HepG2 (cell line): Measurements from ENCODE around the gene GRIN3A. TPM values are rescaled to one million over a fixed set of nuclear protein-coding genes. Genes with fewer than 3 reads are reported as not detected.
A peak's percentile ranks its signal among the peaks of the same experiment; 100 is the strongest.

Experiments
- ATAC-seq: fragments of 200-7000 bp; cut with Tn5 transposase; 3 replicates; pipeline ENCODE4 v1.9.1; 2020; ENCODE audit warnings: mild to moderate bottlenecking, moderate library complexity
- BruUV-seq: library from RNA; stranded (reverse); fragments of 400-500 nt; replicated peaks from 2 replicates; lab custom pipeline; 2021; lab: Mats Ljungman, UMichigan
- CTCF ChIA-PET: fragments of 300-600 bp; formaldehyde crosslinking; extraction: SDS; loops from one replicate; lab custom pipeline; 2021; ENCODE audit warnings: low total read pairs, inconsistent platforms, low intra/inter-chr PET ratio; lab: Yijun Ruan, JAX
- POLR2A ChIA-PET: fragments of 350-600 bp; sonication (Branson Sonifier 250); formaldehyde crosslinking; loops from one replicate; lab custom pipeline; 2020; ENCODE audit warnings: antibody characterized with exemption, inconsistent platforms; lab: Yijun Ruan, JAX
- DNase-seq: peaks from one replicate; pipeline ENCODE4 v3.0.0-alpha.2; 2015; ENCODE audit warnings: low spot score
- FAIRE-seq: peaks from 3 replicates; lab custom pipeline; 2011; peaks lifted over from hg19 to GRCh38; lab: Jason Lieb, UNC
- H2AFZ ChIP-seq: one replicate; pipeline ENCODE4 v1.6.1; 2011; ENCODE audit warnings: low read length, inconsistent platforms
- H3K27ac ChIP-seq: fragments of 300-600 bp; 3 replicates; pipeline ENCODE4 v1.8.0; 2011; ENCODE audit warnings: mixed run types, mild to moderate bottlenecking, mixed read lengths, low read length, inconsistent platforms; ENCODE audit not compliant: insufficient read depth; ENCODE audit errors: extremely low read length
- H3K27me3 ChIP-seq, 2 experiments: fragments of 200-600 bp in 1 of 2; 2 replicates in 1 of 2; 3 replicates in 1 of 2; pipeline versions ENCODE4 v1.6.0 to v1.8.0; 2011; ENCODE audit warnings: low read length in 2 of 2, mild to moderate bottlenecking in 2 of 2, moderate library complexity in 2 of 2, inconsistent platforms in 1 of 2; ENCODE audit not compliant: insufficient read depth in 2 of 2, control insufficient read depth in 1 of 2
- H3K36me3 ChIP-seq, 2 experiments: fragments of 200-600 bp in 1 of 2; replicated peaks in 1 of 2; 2 replicates in 1 of 2; 3 replicates in 1 of 2; pipeline versions ENCODE4 v1.5.1 to v1.8.0; 2011; ENCODE audit warnings: low read length in 2 of 2, inconsistent platforms in 1 of 2; ENCODE audit not compliant: insufficient read depth in 2 of 2, control insufficient read depth in 1 of 2
- H3K4me1 ChIP-seq: 2 replicates; pipeline ENCODE4 v1.5.1; 2012; ENCODE audit warnings: low read length, inconsistent platforms; ENCODE audit not compliant: insufficient read depth
- H3K4me2 ChIP-seq: 2 replicates; pipeline ENCODE4 v1.6.0; 2011; ENCODE audit warnings: low read depth, low read length, inconsistent platforms
- H3K4me3 ChIP-seq, 3 experiments: fragments of 200-600 bp in 1 of 3; sonication (generic), shearing (Covaris generic) in 1 of 3; replicated peaks in 1 of 3; 2 replicates each; pipeline ENCODE4 v1.5.1; 2011 to 2016; ENCODE audit warnings: low read length in 3 of 3, inconsistent platforms in 2 of 3, low read depth in 2 of 3, mild to moderate bottlenecking in 2 of 3, control low read depth in 1 of 3, mixed read lengths in 1 of 3; ENCODE audit not compliant: insufficient read depth in 1 of 3
- H3K79me2 ChIP-seq: one replicate; pipeline ENCODE4 v1.6.1; 2011; ENCODE audit warnings: low read length, inconsistent platforms; ENCODE audit not compliant: insufficient read depth
- H3K9ac ChIP-seq: 2 replicates; pipeline ENCODE4 v1.6.0; 2011; ENCODE audit warnings: mild to moderate bottlenecking, low read depth, low read length, inconsistent platforms; ENCODE audit not compliant: insufficient read depth
- H3K9me3 ChIP-seq: 2 replicates; pipeline ENCODE4 v1.5.1; 2012; ENCODE audit warnings: mild to moderate bottlenecking, low read length
- H4K20me1 ChIP-seq: 2 replicates; pipeline ENCODE4 v1.6.0; 2011; ENCODE audit warnings: inconsistent platforms, mild to moderate bottlenecking, low read length, moderate library complexity; ENCODE audit not compliant: insufficient read depth
- ARNT ChIP-seq: fragments of 450-650 bp; IDR thresholded peaks from 2 replicates; pipeline ENCODE4 v1.6.1; 2017
- HNF4A ChIP-seq: sonication (generic); formaldehyde crosslinking; IDR thresholded peaks from 2 replicates; pipeline ENCODE4 v1.4.0; 2020; ENCODE audit warnings: missing genetic modification reagents
- HOXD1 ChIP-seq: sonication (generic); formaldehyde crosslinking; IDR thresholded peaks from 2 replicates; pipeline ENCODE4 v1.5.0; 2020; ENCODE audit warnings: missing genetic modification reagents
- JUN ChIP-seq: sonication (generic); formaldehyde crosslinking; IDR thresholded peaks from 2 replicates; pipeline ENCODE4 v1.4.0; 2020; ENCODE audit warnings: mild to moderate bottlenecking, missing genetic modification reagents
- MED8 ChIP-seq: sonication (generic); formaldehyde crosslinking; IDR thresholded peaks from 2 replicates; pipeline ENCODE4 v1.8.1; 2023; ENCODE audit warnings: mild to moderate bottlenecking, missing genetic modification reagents; ENCODE audit not compliant: insufficient replicate concordance
- NBN ChIP-seq: fragments of 450-650 bp; conservative IDR thresholded peaks from 2 replicates; pipeline ENCODE4 v1.6.1; 2017
- SRSF9 ChIP-seq: fragments of 200-400 bp; formaldehyde crosslinking; IDR thresholded peaks from 2 replicates; pipeline ENCODE4 v1.6.1; 2018; ENCODE audit warnings: borderline replicate concordance, mild to moderate bottlenecking, low read depth, low read length; ENCODE audit not compliant: insufficient read depth, poor library complexity, severe bottlenecking
- ZNF234 ChIP-seq: sonication (generic); formaldehyde crosslinking; conservative IDR thresholded peaks from 2 replicates; pipeline ENCODE4 v1.5.1; 2020; ENCODE audit warnings: mild to moderate bottlenecking, missing genetic modification reagents
- ZNF644 ChIP-seq: IDR thresholded peaks from 2 replicates; pipeline ENCODE4 v1.6.1; 2016; ENCODE audit warnings: low read depth
- ZNF776 ChIP-seq: sonication (generic); formaldehyde crosslinking; IDR thresholded peaks from 2 replicates; pipeline ENCODE4 v1.4.0; 2020; ENCODE audit warnings: mild to moderate bottlenecking, missing genetic modification reagents
- WGBS: methylation state at CpG from one replicate; pipeline ENCODE4 v1.1.6; 2017; ENCODE audit warnings: low lambda C conversion rate; 5-methylcytosine and 5-hydroxymethylcytosine counted together
- in situ Hi-C: cut with HindIII; loops from 2 replicates; pipeline ENCODE4 v1.10.0; 2017; ENCODE audit warnings: low pct_unique_long_range_greater_than_20kb; ENCODE audit not compliant: extremely low pct_ligation_motif_present
- intact Hi-C: fragments of 100-400 bp; cut with micrococcal nuclease; formaldehyde crosslinking; loops from one replicate; pipeline ENCODE4 v1.10.0; 2022; ENCODE audit not compliant: unreplicated experiment
- polyA plus RNA-seq, 8 experiments: library from polyadenylated mRNA; depleted of rRNA in 3 of 8; stranded (reverse) in 7 of 8; unstranded in 1 of 8; fragments of >200 nt; fragmentation: Illumina TruSeq in 4 of 8; extraction: Trizol in 4 of 8; gene quantifications; 2 replicates each; pipeline versions ENCODE4 v1.2.1 to v1.2.3, GENCODE V29; 2011 to 2016; ENCODE audit warnings: low read depth in 4 of 8, missing spikeins in 1 of 8, mixed read lengths in 1 of 8; ENCODE audit not compliant: insufficient read depth in 1 of 8
- total RNA-seq, 5 experiments: library from RNA; depleted of rRNA; stranded (reverse); fragments of >200 nt; fragmentation: Illumina TruSeq; extraction: Trizol; gene quantifications; 2 replicates each; pipeline ENCODE4 v1.2.3, GENCODE V29; 2016; ENCODE audit warnings: low read depth in 1 of 5
- TF ChIP-seq, protein P1 (sequence below): sonication (generic); formaldehyde crosslinking; IDR thresholded peaks from 2 replicates; pipeline ENCODE4 v1.4.0; 2020; ENCODE audit warnings: missing genetic modification reagents
- TF ChIP-seq, protein P2 (sequence below): sonication (generic); IDR thresholded peaks from 2 replicates; pipeline ENCODE4 v1.6.1; 2016; ENCODE audit warnings: low read depth, borderline replicate concordance
- TF ChIP-seq, protein P3 (sequence below): sonication (generic); formaldehyde crosslinking; IDR thresholded peaks from 2 replicates; pipeline ENCODE4 v1.8.1; 2023; ENCODE audit warnings: mild to moderate bottlenecking, missing genetic modification reagents
- TF ChIP-seq, protein P4 (sequence below): sonication (generic); formaldehyde crosslinking; IDR thresholded peaks from 2 replicates; pipeline ENCODE4 v1.8.0; 2022; ENCODE audit warnings: missing genetic modification reagents, low read depth, mild to moderate bottlenecking, borderline replicate concordance

Gene GRIN3A
- total and polyA plus RNA-seq, 2 of the 13 experiments (the other 11 are each of a cell fraction or from before 2014, with no cell fraction given): not detected

DNA sequence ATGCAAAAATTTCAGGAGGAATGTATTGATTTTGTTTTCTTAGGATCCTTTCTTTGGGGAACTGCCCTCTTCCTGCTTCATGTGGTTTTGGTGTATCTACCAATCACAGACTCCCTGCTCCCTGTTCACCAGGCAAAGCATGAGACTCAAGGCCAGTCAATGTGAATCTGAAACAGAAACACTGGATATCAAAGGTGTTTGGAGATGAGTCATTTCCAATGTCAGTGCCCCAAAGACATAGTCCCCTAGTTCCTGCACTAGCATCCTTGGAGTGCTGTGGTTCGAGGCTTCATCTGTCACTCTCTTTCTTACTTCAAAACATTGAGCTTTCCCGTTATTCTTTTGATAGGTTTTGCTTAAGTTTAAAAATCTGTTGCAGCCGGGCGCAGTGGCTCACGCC, 151.8 kb downstream of the GRIN3A start:
- ChIA-PET POLR2A (no interaction called here), CTCF (no interaction called here)
- intact Hi-C loops: no loop called here
- ATAC-seq (no peak), DNase-seq (peak; percentile 3), FAIRE-seq (no peak)
- no TSS peak for BruUV-seq
- H3K9ac ChIP-seq: no peak overlapping the region
- TF ChIP-seq, protein P1, sequence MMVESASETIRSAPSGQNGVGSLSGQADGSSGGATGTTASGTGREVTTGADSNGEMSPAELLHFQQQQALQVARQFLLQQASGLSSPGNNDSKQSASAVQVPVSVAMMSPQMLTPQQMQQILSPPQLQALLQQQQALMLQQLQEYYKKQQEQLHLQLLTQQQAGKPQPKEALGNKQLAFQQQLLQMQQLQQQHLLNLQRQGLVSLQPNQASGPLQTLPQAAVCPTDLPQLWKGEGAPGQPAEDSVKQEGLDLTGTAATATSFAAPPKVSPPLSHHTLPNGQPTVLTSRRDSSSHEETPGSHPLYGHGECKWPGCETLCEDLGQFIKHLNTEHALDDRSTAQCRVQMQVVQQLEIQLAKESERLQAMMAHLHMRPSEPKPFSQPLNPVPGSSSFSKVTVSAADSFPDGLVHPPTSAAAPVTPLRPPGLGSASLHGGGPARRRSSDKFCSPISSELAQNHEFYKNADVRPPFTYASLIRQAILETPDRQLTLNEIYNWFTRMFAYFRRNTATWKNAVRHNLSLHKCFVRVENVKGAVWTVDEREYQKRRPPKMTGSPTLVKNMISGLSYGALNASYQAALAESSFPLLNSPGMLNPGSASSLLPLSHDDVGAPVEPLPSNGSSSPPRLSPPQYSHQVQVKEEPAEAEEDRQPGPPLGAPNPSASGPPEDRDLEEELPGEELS (CRISPR knock-in tag): no peak
- TF ChIP-seq, protein P2, sequence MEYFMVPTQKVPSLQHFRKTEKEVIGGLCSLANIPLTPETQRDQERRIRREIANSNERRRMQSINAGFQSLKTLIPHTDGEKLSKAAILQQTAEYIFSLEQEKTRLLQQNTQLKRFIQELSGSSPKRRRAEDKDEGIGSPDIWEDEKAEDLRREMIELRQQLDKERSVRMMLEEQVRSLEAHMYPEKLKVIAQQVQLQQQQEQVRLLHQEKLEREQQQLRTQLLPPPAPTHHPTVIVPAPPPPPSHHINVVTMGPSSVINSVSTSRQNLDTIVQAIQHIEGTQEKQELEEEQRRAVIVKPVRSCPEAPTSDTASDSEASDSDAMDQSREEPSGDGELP: no peak
- TF ChIP-seq NBN (no peak), SRSF9 (no peak), ZNF776 (CRISPR knock-in tag) (no peak), ZNF234 (no peak), MED8 (CRISPR knock-in tag) (no peak), ARNT (no peak), JUN (CRISPR knock-in tag) (no peak), HOXD1 (CRISPR knock-in tag) (no peak), HNF4A (CRISPR knock-in tag) (no peak), ZNF644 (no peak)
- TF ChIP-seq, protein P3, sequence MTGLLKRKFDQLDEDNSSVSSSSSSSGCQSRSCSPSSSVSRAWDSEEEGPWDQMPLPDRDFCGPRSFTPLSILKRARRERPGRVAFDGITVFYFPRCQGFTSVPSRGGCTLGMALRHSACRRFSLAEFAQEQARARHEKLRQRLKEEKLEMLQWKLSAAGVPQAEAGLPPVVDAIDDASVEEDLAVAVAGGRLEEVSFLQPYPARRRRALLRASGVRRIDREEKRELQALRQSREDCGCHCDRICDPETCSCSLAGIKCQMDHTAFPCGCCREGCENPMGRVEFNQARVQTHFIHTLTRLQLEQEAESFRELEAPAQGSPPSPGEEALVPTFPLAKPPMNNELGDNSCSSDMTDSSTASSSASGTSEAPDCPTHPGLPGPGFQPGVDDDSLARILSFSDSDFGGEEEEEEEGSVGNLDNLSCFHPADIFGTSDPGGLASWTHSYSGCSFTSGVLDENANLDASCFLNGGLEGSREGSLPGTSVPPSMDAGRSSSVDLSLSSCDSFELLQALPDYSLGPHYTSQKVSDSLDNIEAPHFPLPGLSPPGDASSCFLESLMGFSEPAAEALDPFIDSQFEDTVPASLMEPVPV (CRISPR knock-in tag): no peak
- TF ChIP-seq, protein P4, sequence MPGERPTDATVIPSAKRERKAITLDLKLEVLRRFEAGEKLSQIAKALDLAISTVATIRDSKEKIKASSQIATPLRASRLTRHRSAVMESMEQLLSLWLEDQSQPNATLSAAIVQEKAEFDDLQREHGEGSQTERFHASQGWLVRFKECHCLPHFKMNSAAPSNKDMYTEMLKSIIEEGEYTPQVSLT: no peak
- TF ChIP-seq, all 625 proteins: peak for 0
- H3K4me3 ChIP-seq: no peak overlapping the region
- 24% methylated on average over 5 of the region's 5 CpGs for WGBS
- H3K27me3 ChIP-seq: no peaks in the 10 kb centered on the region
- no peaks in the 10 kb centered on the region for H3K4me1 ChIP-seq
- no peaks in the 10 kb centered on the region for H3K79me2 ChIP-seq
- no peaks in the 10 kb centered on the region for H4K20me1 ChIP-seq
- no peak overlapping the region for H3K4me2 ChIP-seq
- no peaks in the 10 kb centered on the region for H3K36me3 ChIP-seq
- no peak overlapping the region for H3K27ac ChIP-seq
- H2AFZ ChIP-seq: no peak overlapping the region
- in situ Hi-C loops: no loop called here
- no peaks in the 10 kb centered on the region for H3K9me3 ChIP-seq
